Measurements from ENCODE around the gene SNAPC5.

The SNAPC5 gene

DNA sequence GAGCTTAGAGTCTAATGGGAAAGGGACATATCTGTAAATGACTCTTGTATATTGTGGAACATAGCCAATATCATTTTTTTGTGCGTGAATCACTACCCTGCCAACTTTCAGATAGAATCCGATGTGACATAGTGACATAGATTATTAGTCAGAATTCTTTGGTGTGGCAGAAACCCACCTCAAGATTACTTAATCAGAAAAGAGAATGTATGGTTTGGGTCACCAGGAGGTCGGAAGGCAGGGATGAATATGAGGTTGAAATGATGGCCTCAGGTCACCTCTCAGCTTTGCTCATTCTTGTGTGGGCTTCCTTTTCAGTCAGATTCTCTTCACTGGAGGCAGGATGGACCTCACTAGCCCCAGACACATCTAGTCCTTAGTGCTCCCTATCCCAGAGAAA is 41.4 kb downstream of the SNAPC5 start:
- TF ChIP-seq, protein P1, sequence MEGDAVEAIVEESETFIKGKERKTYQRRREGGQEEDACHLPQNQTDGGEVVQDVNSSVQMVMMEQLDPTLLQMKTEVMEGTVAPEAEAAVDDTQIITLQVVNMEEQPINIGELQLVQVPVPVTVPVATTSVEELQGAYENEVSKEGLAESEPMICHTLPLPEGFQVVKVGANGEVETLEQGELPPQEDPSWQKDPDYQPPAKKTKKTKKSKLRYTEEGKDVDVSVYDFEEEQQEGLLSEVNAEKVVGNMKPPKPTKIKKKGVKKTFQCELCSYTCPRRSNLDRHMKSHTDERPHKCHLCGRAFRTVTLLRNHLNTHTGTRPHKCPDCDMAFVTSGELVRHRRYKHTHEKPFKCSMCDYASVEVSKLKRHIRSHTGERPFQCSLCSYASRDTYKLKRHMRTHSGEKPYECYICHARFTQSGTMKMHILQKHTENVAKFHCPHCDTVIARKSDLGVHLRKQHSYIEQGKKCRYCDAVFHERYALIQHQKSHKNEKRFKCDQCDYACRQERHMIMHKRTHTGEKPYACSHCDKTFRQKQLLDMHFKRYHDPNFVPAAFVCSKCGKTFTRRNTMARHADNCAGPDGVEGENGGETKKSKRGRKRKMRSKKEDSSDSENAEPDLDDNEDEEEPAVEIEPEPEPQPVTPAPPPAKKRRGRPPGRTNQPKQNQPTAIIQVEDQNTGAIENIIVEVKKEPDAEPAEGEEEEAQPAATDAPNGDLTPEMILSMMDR (conservative IDR thresholded peaks at IDR 0.05; ENCODE audit: low read depth, low read length) = no peak
- DNase-seq (ENCODE audit: low read depth) = no peak
- H3K4me3 ChIP-seq (ENCODE audit: low read length) = no peak overlapping the region

DNA sequence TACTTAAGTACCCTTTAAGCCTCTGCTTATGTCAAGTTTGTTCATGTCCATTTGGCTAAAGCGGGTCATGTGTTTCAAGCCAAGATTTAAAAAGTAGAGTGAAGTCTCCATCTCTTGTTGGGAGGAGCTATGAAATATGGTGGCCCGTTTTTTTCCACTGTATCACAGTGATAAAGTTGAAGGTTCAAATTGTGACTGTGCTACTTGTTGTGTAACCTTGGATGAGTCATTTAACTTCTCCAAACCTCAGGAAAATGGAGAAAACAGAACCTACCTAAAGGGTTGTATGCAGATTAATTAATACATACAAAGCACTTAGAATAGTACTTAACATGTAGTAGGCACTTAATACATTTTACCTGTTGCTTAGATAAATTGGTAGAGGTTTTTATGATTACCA is 43.4 kb downstream of the SNAPC5 start:
- no peak for DNase-seq (ENCODE audit: low read depth)
- H3K4me3 ChIP-seq (ENCODE audit: low read length) = no peak overlapping the region
- TF ChIP-seq, protein P1 (conservative IDR thresholded peaks at IDR 0.05; ENCODE audit: low read depth, low read length) = no peak

DNA sequence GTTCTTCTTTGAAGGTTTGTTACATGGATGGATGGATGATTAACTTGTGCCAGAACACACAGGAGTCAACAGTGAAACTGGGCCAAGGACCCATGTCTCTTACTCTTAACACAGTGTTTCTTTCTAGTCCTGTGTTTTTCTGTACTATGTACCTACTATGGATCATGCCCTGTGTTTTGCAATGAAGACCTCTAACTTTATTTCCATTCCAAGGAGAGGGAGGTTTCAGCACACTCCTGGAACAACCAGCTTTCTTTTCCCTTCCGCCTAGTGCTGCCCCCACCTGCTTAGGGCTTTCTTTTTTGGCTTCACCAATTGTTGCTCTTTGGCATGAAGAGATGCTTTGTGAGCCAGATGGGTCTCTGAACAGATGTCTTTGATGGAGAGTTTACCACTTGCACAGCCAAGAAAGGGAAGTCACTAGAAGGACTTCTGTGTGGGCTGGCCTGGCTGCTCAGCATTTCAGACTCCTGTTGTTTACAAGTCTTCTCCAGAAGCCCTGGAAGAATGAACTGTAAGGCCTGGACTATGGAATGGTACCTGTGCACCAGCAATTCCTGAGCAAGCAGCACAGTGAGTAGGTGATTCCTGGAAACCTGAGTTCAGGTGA is 44.5 kb downstream of the SNAPC5 start:
- no peak overlapping the region for H3K4me3 ChIP-seq (ENCODE audit: low read length)
- no peak for DNase-seq (ENCODE audit: low read depth)
- TF ChIP-seq, protein P1 (conservative IDR thresholded peaks at IDR 0.05; ENCODE audit: low read depth, low read length) = no peak

DNA sequence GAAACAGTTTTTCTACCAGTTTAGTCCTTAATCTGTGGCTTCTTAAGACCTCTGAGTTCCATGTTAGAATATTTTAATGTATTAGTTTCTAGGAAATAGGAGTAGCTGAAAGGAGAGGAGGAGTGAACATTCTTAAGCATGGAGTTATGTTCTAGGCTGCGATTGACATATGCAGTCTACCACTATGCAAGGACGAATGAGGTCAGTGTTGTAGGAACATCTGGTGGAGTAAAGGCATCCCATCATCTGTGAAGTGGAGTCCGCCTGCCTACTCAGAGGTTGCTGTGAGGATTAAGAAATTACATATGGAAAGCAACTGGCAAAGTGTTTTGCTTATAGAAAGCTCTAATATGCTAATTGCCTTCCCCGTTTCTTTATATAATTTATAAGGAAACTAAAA is 45.1 kb downstream of the SNAPC5 start:
- H3K4me3 ChIP-seq (ENCODE audit: low read length) = no peak overlapping the region
- TF ChIP-seq, protein P1 (conservative IDR thresholded peaks at IDR 0.05; ENCODE audit: low read depth, low read length) = no peak
- no peak for DNase-seq (ENCODE audit: low read depth)
